ENCODE data around the gene CTNNBL1.

DNA sequence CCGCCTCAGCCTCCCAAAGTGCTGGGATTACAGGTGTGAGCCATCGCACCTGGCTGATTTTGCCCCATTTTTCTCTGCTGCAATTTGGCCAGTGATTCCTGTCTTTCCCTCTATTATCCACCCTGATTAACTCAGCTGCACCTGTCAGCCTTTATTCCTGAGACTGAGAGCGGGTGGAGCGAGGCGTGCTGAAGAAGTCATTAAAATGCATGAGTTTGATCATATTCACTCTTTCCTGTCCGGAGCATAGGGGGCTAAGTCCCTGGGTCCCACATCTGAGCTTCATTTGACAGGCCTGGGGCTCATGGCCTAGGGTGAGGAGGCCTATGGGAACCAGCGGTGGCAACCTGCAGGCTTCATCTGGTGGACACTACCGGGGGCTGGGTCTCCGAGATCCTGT is 25.7 kb upstream of the CTNNBL1 start:
- no peak for TF ChIP-seq YY1 (IDR thresholded peaks at IDR 0.05; ENCODE audit: low read depth)
- TF ChIP-seq CTCF (IDR thresholded peaks at IDR 0.05): no peak
- TF ChIP-seq POLR2AphosphoS5 (IDR thresholded peaks at IDR 0.05; ENCODE audit: low read depth, low read length): no peak
- no peak for TF ChIP-seq NFIC (IDR thresholded peaks at IDR 0.05; ENCODE audit: borderline replicate concordance)
- TF ChIP-seq, protein P1, sequence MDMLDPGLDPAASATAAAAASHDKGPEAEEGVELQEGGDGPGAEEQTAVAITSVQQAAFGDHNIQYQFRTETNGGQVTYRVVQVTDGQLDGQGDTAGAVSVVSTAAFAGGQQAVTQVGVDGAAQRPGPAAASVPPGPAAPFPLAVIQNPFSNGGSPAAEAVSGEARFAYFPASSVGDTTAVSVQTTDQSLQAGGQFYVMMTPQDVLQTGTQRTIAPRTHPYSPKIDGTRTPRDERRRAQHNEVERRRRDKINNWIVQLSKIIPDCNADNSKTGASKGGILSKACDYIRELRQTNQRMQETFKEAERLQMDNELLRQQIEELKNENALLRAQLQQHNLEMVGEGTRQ (IDR thresholded peaks at IDR 0.05; ENCODE audit: borderline replicate concordance, low read depth, low read length): no peak
- no peak for TF ChIP-seq RAD21 (IDR thresholded peaks at IDR 0.05; ENCODE audit: low read length)

All from SK-N-SH (cell line).